H9 (cell line): ENCODE measurements around the gene PHLDB1. TPM values are rescaled to one million over a fixed set of nuclear protein-coding genes. Genes with fewer than 3 reads are reported as not detected.

Experiments
- DNase-seq: peaks from one replicate; pipeline ENCODE4 v3.0.0-alpha.2; 2017
- H2AFZ ChIP-seq: one replicate; pipeline ENCODE4 v1.6.1; 2013; ENCODE audit warnings: mild to moderate bottlenecking, low read length, control low read depth, moderate library complexity
- H2AK5ac ChIP-seq: 2 replicates; pipeline ENCODE4 v1.6.1; 2013; ENCODE audit warnings: low read length, control low read depth, mixed read lengths; ENCODE audit not compliant: insufficient read length
- H2BK120ac ChIP-seq: one replicate; pipeline ENCODE4 v1.6.1; 2013; ENCODE audit warnings: low read depth, mild to moderate bottlenecking, low read length, control low read depth, inconsistent platforms; ENCODE audit not compliant: poor library complexity, severe bottlenecking
- H2BK12ac ChIP-seq: 2 replicates; pipeline ENCODE4 v1.6.1; 2013; ENCODE audit warnings: low read length, control low read depth, mixed read lengths, low read depth; ENCODE audit not compliant: insufficient read length
- H2BK15ac ChIP-seq: 2 replicates; pipeline ENCODE4 v1.6.1; 2013; ENCODE audit warnings: low read depth, low read length, control low read depth
- H2BK20ac ChIP-seq: one replicate; pipeline ENCODE4 v1.6.1; 2013; ENCODE audit warnings: low read depth, mild to moderate bottlenecking, low read length, control low read depth, inconsistent platforms; ENCODE audit not compliant: poor library complexity, severe bottlenecking
- H2BK5ac ChIP-seq: 2 replicates; pipeline ENCODE4 v1.6.1; 2013; ENCODE audit warnings: low read length, control low read depth, mixed read lengths; ENCODE audit not compliant: insufficient read length
- H3K14ac ChIP-seq: 2 replicates; pipeline ENCODE4 v1.6.1; 2013; ENCODE audit warnings: low read length, control low read depth; ENCODE audit not compliant: insufficient read depth
- H3K18ac ChIP-seq: 2 replicates; pipeline ENCODE4 v1.6.1; 2013; ENCODE audit warnings: low read depth, mild to moderate bottlenecking, mixed read lengths, low read length, control low read depth; ENCODE audit not compliant: insufficient read length
- H3K23ac ChIP-seq: 2 replicates; pipeline ENCODE4 v1.6.1; 2013; ENCODE audit warnings: low read length, control low read depth, mixed read lengths, low read depth; ENCODE audit not compliant: insufficient read length
- H3K23me2 ChIP-seq: 2 replicates; pipeline ENCODE4 v1.6.1; 2013; ENCODE audit warnings: low read depth, mild to moderate bottlenecking, mixed read lengths, low read length, control low read depth; ENCODE audit not compliant: insufficient read length, poor library complexity, severe bottlenecking
- H3K27ac ChIP-seq: 2 replicates; pipeline ENCODE4 v1.5.1; 2013; ENCODE audit warnings: low read length, control low read depth, mixed read lengths, low read depth; ENCODE audit not compliant: insufficient read length
- H3K27me3 ChIP-seq: 2 replicates; pipeline ENCODE4 v1.6.1; 2013; ENCODE audit warnings: low read length, control low read depth, inconsistent platforms; ENCODE audit not compliant: insufficient read depth
- H3K4ac ChIP-seq: 2 replicates; pipeline ENCODE4 v1.6.1; 2013; ENCODE audit warnings: low read depth, mild to moderate bottlenecking, control low read depth, inconsistent platforms, low read length, moderate library complexity
- H3K4me1 ChIP-seq: 2 replicates; pipeline ENCODE4 v1.6.1; 2013; ENCODE audit warnings: low read length, control low read depth, inconsistent platforms; ENCODE audit not compliant: insufficient read depth
- H3K4me2 ChIP-seq: 2 replicates; pipeline ENCODE4 v1.6.1; 2013; ENCODE audit warnings: low read length, control low read depth, mixed read lengths; ENCODE audit not compliant: insufficient read length, insufficient read depth
- H3K56ac ChIP-seq: 2 replicates; pipeline ENCODE4 v1.6.1; 2013; ENCODE audit warnings: low read depth, mild to moderate bottlenecking, mixed read lengths, low read length, control low read depth; ENCODE audit not compliant: insufficient read length
- H3K79me1 ChIP-seq: 2 replicates; pipeline ENCODE4 v1.6.1; 2013; ENCODE audit warnings: low read depth, mild to moderate bottlenecking, moderate library complexity, low read length, control low read depth, inconsistent platforms; ENCODE audit not compliant: insufficient read depth, poor library complexity, severe bottlenecking
- H3K79me2 ChIP-seq: 2 replicates; pipeline ENCODE4 v1.6.1; 2013; ENCODE audit warnings: low read length, control low read depth, inconsistent platforms; ENCODE audit not compliant: insufficient read depth
- H3K9ac ChIP-seq: 2 replicates; pipeline ENCODE4 v1.6.1; 2013; ENCODE audit warnings: low read length, control low read depth, mixed read lengths; ENCODE audit not compliant: insufficient read length; ENCODE audit errors: extremely low read depth
- H3K9me3 ChIP-seq: one replicate; pipeline ENCODE4 v1.6.1; 2013; ENCODE audit warnings: low read depth, low read length, inconsistent platforms; ENCODE audit not compliant: control insufficient read depth
- H3T11ph ChIP-seq: one replicate; pipeline ENCODE4 v1.6.1; 2013; ENCODE audit warnings: mild to moderate bottlenecking, low read length, control low read depth, inconsistent platforms
- H4K20me1 ChIP-seq: one replicate; pipeline ENCODE4 v1.6.1; 2013; ENCODE audit not compliant: control insufficient read depth, insufficient read length, insufficient read depth
- H4K5ac ChIP-seq: 2 replicates; pipeline ENCODE4 v1.6.1; 2013; ENCODE audit warnings: low read depth, mild to moderate bottlenecking, mixed read lengths, low read length, control low read depth; ENCODE audit not compliant: insufficient read length
- H4K8ac ChIP-seq: replicated peaks from 2 replicates; pipeline ENCODE4 v1.6.1; 2013; ENCODE audit warnings: low read length, control low read depth, mixed read lengths, low read depth; ENCODE audit not compliant: insufficient read length
- H4K91ac ChIP-seq: 2 replicates; pipeline ENCODE4 v1.6.1; 2013; ENCODE audit warnings: low read depth, mild to moderate bottlenecking, moderate library complexity, mixed read lengths, low read length, control low read depth; ENCODE audit not compliant: insufficient read length
- H3K27ac Mint-ChIP-seq, 3 experiments: 2 replicates in 2 of 3; 3 replicates in 1 of 3; pipeline ENCODE4 v1.8.0; 2020 to 2021; ENCODE audit warnings: mixed read lengths in 3 of 3, mild to moderate bottlenecking in 1 of 3, moderate library complexity in 1 of 3
- H3K27me3 Mint-ChIP-seq: 2 replicates; pipeline ENCODE4 v1.8.0; 2021; ENCODE audit warnings: low read depth, mild to moderate bottlenecking, moderate library complexity, mixed read lengths
- H3K36me3 Mint-ChIP-seq, 3 experiments: 2 replicates in 2 of 3; 3 replicates in 1 of 3; pipeline ENCODE4 v1.8.0; 2020 to 2021; ENCODE audit warnings: low read depth in 3 of 3, mixed read lengths in 3 of 3; ENCODE audit not compliant: insufficient read depth in 1 of 3
- H3K4me1 Mint-ChIP-seq, 2 experiments: 2 replicates each; pipeline ENCODE4 v1.8.0; 2020; ENCODE audit warnings: mixed read lengths in 2 of 2
- H3K4me3 Mint-ChIP-seq, 2 experiments: 2 replicates in 1 of 2; 3 replicates in 1 of 2; pipeline ENCODE4 v1.8.0; 2020 to 2021; ENCODE audit warnings: mild to moderate bottlenecking in 2 of 2, mixed read lengths in 2 of 2, moderate library complexity in 1 of 2
- H3K9me3 Mint-ChIP-seq, 2 experiments: 2 replicates in 1 of 2; 3 replicates in 1 of 2; pipeline ENCODE4 v1.8.0; 2020; ENCODE audit warnings: mild to moderate bottlenecking in 2 of 2, mixed read lengths in 2 of 2, moderate library complexity in 1 of 2
- CTCF ChIP-seq: fragments of 200-600 bp; sonication (generic); conservative IDR thresholded peaks from 3 replicates; pipeline ENCODE4 v1.8.0; 2021; ENCODE audit warnings: antibody characterized with exemption, mild to moderate bottlenecking
- WGBS: extraction: QIAGEN DNeasy Blood & Tissue Kit; methylation state at CpG from one replicate; pipeline ENCODE4 v1.1.7; 2013; ENCODE audit warnings: missing lambda C conversion rate, low lambda C conversion rate, mixed read lengths; ENCODE audit not compliant: insufficient read length; ENCODE audit errors: extremely low coverage; 5-methylcytosine and 5-hydroxymethylcytosine counted together
- total RNA-seq: library from RNA; stranded (reverse); gene quantifications from 2 replicates; pipeline ENCODE4 v1.2.1, GENCODE V29; 2021

The PHLDB1 gene
- total RNA-seq, 1 experiment from 2014 or later = 56.0 TPM

- no peak overlapping the region for H3K9ac ChIP-seq
- no peak overlapping the region for H2BK20ac ChIP-seq
- H3K79me1 ChIP-seq = no peaks in the 10 kb centered on the region
- no peak overlapping the region for H2BK12ac ChIP-seq
- Mint-ChIP-seq H3K4me3 (peak overlapping the region; percentile 54 to 85), H3K4me1 (peaks cover 50 to 60% of the 10 kb centered on the region in 2 experiments), H3K27me3 (peaks cover 81% of the 10 kb centered on the region), H3K27ac (no peak overlapping the region; a peak in 1 of 7 replicates), H3K36me3 (peaks cover 0 to 4% (median 0%) of the 10 kb centered on the region in 3 experiments; a peak in 3 of 7 replicates), H3K9me3 (peaks cover 0 to 6% of the 10 kb centered on the region in 2 experiments; a peak in 4 of 5 replicates)
- WGBS = no CpG with 5 or more reads among the region's 69 CpGs
- H2BK5ac ChIP-seq = no peak overlapping the region
- H3K9me3 ChIP-seq = no peaks in the 10 kb centered on the region
- no peak overlapping the region for H2BK120ac ChIP-seq
- H2AFZ ChIP-seq = no peak overlapping the region
- no peak overlapping the region for H3K27ac ChIP-seq
- peaks cover 56% of the 10 kb centered on the region for H3K27me3 ChIP-seq
- H4K91ac ChIP-seq = no peak overlapping the region
- DNase-seq = no peak
- H3K4me2 ChIP-seq = peak overlapping the region; percentile 46
- peaks cover 8% of the 10 kb centered on the region for H3K4me1 ChIP-seq
- H2AK5ac ChIP-seq = no peak overlapping the region
- H3K56ac ChIP-seq = no peak overlapping the region
- peak overlapping the region; percentile 20 for H3K18ac ChIP-seq
- no peak overlapping the region for H4K8ac ChIP-seq
- H3K79me2 ChIP-seq = no peaks in the 10 kb centered on the region
- no peak overlapping the region for H2BK15ac ChIP-seq
- TF ChIP-seq CTCF = no peak
- no peak overlapping the region for H4K5ac ChIP-seq
- H3K23me2 ChIP-seq = peaks cover 16% of the 10 kb centered on the region
- no peak overlapping the region for H3K4ac ChIP-seq
- H4K20me1 ChIP-seq = no peaks in the 10 kb centered on the region
- no peak overlapping the region for H3K14ac ChIP-seq
- no peak overlapping the region for H3T11ph ChIP-seq
- H3K23ac ChIP-seq = no peak overlapping the region
Observed at GRCh38 chr11:118608360-118609227, 1.2 kb downstream of the PHLDB1 start.
